ENCODE data around the gene DIP2A.

DNA sequence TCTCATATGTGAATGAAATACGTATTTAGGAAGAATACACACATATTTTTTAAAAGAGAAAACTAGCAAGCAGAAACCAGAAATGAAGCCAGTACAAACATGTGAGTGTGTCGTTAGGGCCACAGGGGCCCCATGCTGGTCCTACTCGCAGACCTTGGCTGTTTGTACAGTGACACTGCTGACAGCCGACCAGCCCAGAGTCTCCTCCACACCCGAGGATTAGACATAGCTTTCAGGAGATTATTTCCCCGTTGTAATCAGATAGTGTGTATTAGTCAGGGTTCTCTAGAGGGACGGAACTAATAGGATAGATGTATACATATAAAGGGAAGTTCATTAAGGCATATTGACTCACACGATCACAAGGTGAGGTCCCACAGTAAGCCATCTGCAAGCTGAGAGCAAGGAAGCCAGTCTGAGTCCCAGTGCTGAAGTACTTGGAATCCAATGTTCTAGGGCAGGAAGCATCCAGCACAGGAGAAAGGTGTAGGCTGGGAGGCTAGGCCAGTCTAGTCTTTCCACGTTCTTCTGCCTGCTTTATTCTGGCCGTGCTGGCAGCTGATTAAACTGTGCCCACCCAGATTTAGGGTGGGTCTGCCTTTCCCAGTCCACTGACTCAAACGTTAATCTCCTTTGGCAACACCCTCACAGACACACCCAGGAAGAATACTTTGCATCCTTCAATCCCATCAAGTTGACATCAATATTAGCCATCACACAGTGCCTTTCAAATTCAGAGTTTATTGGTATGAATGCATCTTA is 51.2 kb downstream of the DIP2A start:
- TF ChIP-seq, protein P1, sequence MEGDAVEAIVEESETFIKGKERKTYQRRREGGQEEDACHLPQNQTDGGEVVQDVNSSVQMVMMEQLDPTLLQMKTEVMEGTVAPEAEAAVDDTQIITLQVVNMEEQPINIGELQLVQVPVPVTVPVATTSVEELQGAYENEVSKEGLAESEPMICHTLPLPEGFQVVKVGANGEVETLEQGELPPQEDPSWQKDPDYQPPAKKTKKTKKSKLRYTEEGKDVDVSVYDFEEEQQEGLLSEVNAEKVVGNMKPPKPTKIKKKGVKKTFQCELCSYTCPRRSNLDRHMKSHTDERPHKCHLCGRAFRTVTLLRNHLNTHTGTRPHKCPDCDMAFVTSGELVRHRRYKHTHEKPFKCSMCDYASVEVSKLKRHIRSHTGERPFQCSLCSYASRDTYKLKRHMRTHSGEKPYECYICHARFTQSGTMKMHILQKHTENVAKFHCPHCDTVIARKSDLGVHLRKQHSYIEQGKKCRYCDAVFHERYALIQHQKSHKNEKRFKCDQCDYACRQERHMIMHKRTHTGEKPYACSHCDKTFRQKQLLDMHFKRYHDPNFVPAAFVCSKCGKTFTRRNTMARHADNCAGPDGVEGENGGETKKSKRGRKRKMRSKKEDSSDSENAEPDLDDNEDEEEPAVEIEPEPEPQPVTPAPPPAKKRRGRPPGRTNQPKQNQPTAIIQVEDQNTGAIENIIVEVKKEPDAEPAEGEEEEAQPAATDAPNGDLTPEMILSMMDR (IDR thresholded peaks at IDR 0.05; ENCODE audit: low read depth, low read length): no peak
- TF ChIP-seq EZH2phosphoT487 (IDR thresholded peaks at IDR 0.05; ENCODE audit: low read depth): no peak

Measured in OCI-LY3 (cell line).